HEK293T (cell line): ENCODE data around the gene PHF1.

Source experiments
- CTCF ChIA-PET: fragments of 350-600 bp; formaldehyde crosslinking; extraction: SDS; loops from one replicate; lab custom pipeline; 2021; ENCODE audit warnings: antibody characterized with exemption, inconsistent platforms; lab: Yijun Ruan, JAX
- POLR2A ChIA-PET: fragments of 350-600 bp; formaldehyde crosslinking; extraction: SDS; loops from one replicate; lab custom pipeline; 2020; ENCODE audit warnings: antibody characterized with exemption, inconsistent platforms; lab: Yijun Ruan, JAX
- DNase-seq: peaks from one replicate; pipeline ENCODE4 v3.0.0; 2012; ENCODE audit warnings: mixed read lengths; ENCODE audit errors: extremely low spot score
- ARNT ChIP-seq: fragments of 450-650 bp; IDR thresholded peaks from 2 replicates; pipeline ENCODE4 v1.6.1; 2017; ENCODE audit warnings: mild to moderate bottlenecking
- CTBP1 ChIP-seq: fragments of 450-650 bp; IDR thresholded peaks from 2 replicates; pipeline ENCODE4 v1.6.1; 2016; ENCODE audit warnings: borderline replicate concordance
- ELF4 ChIP-seq: fragments of 450-650 bp; IDR thresholded peaks from 2 replicates; pipeline ENCODE4 v1.6.1; 2017; ENCODE audit warnings: antibody characterized with exemption
- FOXA1 ChIP-seq: fragments of 450-650 bp; IDR thresholded peaks from 2 replicates; pipeline ENCODE4 v1.6.1; 2016; ENCODE audit warnings: mild to moderate bottlenecking
- FOXK2 ChIP-seq: fragments of 450-650 bp; IDR thresholded peaks from 2 replicates; pipeline ENCODE4 v1.6.1; 2016; ENCODE audit warnings: mild to moderate bottlenecking
- FOXM1 ChIP-seq: fragments of 450-650 bp; IDR thresholded peaks from 2 replicates; pipeline ENCODE4 v1.6.1; 2017; ENCODE audit warnings: mild to moderate bottlenecking, borderline replicate concordance
- HDGF ChIP-seq: fragments of 450-650 bp; IDR thresholded peaks from 2 replicates; pipeline ENCODE4 v1.6.1; 2017; ENCODE audit warnings: antibody characterized with exemption, borderline replicate concordance
- L3MBTL2 ChIP-seq: fragments of 450-650 bp; conservative IDR thresholded peaks from 2 replicates; pipeline ENCODE4 v1.6.1; 2016; ENCODE audit warnings: mild to moderate bottlenecking
- LEF1 ChIP-seq: fragments of 450-650 bp; IDR thresholded peaks from 2 replicates; pipeline ENCODE4 v1.6.1; 2017; ENCODE audit warnings: mild to moderate bottlenecking, borderline replicate concordance
- NFRKB ChIP-seq: fragments of 450-650 bp; IDR thresholded peaks from 2 replicates; pipeline ENCODE4 v1.6.1; 2016; ENCODE audit warnings: mild to moderate bottlenecking, moderate library complexity
- SP1 ChIP-seq: fragments of 450-650 bp; IDR thresholded peaks from 2 replicates; pipeline ENCODE4 v1.6.1; 2017
- TARDBP ChIP-seq: fragments of 450-650 bp; IDR thresholded peaks from 2 replicates; pipeline ENCODE4 v1.6.1; 2016
- TF ChIP-seq, protein P1 (sequence below): fragments of 450-650 bp; IDR thresholded peaks from 2 replicates; pipeline ENCODE4 v1.6.1; 2016

PHF1 gene

GRCh38 chr6:33417128-33417902 is 6.5 kb downstream of the PHF1 start:
- ChIA-PET CTCF (no interaction called here), POLR2A (interaction anchor here (0.7 to 3.4 kb wide), 8 partner anchors 9 to 146 kb away, joined by 3 to 17 read pairs (median 4); partner anchors contain the start of genes RPS18, VPS52 and ZBTB9)
- DNase-seq: no peak
- TF ChIP-seq SP1 (no peak), L3MBTL2 (no peak), ARNT (no peak), LEF1 (no peak; the same call in 1 of the 2 replicates), FOXM1 (no peak), TARDBP (no peak), CTBP1 (no peak), NFRKB (no peak)

- TF ChIP-seq FOXK2 (no peak), HDGF (0 out of 2 replicates have a peak, but pooled peaks have one; percentile 25), ARNT (peak; percentile 58), SP1 (peak; percentile 12; the same call in 1 of the 2 replicates), L3MBTL2 (peak; percentile 98)
- TF ChIP-seq, protein P1, sequence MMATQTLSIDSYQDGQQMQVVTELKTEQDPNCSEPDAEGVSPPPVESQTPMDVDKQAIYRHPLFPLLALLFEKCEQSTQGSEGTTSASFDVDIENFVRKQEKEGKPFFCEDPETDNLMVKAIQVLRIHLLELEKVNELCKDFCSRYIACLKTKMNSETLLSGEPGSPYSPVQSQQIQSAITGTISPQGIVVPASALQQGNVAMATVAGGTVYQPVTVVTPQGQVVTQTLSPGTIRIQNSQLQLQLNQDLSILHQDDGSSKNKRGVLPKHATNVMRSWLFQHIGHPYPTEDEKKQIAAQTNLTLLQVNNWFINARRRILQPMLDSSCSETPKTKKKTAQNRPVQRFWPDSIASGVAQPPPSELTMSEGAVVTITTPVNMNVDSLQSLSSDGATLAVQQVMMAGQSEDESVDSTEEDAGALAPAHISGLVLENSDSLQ: peak; percentile 72
- ChIA-PET POLR2A (interaction anchor here (0.8 to 3.4 kb wide), 13 partner anchors 8 to 446 kb away, joined by 3 to 17 read pairs (median 5); partner anchors contain the start of genes PFDN6, RPS18, VPS52 and ZBTB22), CTCF (interaction anchor here (0.5 to 1.2 kb wide), 4 partner anchors 11 to 220 kb away, joined by 3 to 6 read pairs (median 4); no protein-coding TSS in a partner anchor)
- peak; percentile 92 for DNase-seq
Observed at GRCh38 chr6:33417903-33418689, 7.3 kb downstream of the PHF1 start, which contains the start of gene CUTA. Gene CUTA, minus strand, starts transcription at chr6:33418107. Its CDS starts 107 bp downstream, at chr6:33418000.

GRCh38 chr6:33418690-33419291 is 8.0 kb downstream of the PHF1 start:
- POLR2A ChIA-PET: interaction anchor here (1.0 to 3.4 kb wide), 11 partner anchors 8 to 447 kb away, joined by 3 to 17 read pairs (median 5); partner anchors contain the start of genes PFDN6, RPS18, VPS52 and ZBTB22
- CTCF ChIA-PET: interaction anchor here (1.2 kb wide), 2 partner anchors 10 to 15 kb away, joined by 3 to 4 read pairs; no protein-coding TSS in a partner anchor
- TF ChIP-seq, protein P1: no peak
- TF ChIP-seq HDGF: 0 out of 2 replicates have a peak, but pooled peaks have one; percentile 2
- TF ChIP-seq FOXA1: no peak

DNA sequence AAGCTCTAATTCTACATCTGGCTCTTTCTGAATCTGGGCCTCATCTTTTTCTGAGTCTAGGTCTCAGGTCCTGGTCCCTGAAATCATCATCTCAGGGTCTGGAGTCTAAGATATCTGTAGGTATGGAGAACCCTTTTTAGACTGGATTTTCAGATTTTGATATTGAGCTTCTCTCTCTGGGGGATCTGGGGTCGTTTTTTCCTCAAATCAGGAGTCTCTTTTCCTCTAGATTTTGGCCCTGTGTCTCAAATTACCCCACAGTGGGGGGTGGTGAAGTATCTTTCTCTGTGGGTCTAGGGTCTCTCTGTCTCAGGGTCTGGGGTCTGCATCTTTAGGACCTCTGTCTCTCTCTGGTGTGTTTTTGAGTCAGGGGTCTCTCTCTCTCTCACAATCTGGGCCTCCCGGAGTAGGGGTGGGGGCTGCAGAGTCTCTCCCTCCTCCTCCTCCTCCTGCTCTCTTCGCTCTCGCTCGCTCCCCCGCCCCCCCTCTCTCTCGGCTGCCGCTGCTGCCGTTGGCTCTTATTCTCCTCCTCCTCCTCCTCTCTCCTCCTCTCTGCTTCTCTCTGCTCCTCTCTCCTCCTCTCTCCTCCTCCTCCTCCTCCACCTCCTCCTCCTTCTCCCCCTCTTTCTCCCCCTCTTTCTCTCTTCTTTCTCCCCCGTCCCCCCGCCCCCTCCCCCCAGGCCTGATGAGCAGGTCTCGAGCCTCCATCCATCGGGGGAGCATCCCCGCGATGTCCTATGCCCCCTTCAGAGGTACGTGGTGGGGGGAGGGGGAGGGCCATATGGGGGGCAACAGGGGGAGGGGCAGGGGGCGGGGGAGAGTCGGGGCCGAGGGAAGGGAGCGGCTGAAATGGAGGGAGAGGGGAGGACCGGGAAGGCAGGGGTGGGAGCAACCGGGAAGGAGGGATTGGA is 9.0 kb downstream of the PHF1 start, which contains the start of gene SYNGAP1:
Gene SYNGAP1, plus strand, starts transcription at position 486 of the 911 bp plus-strand sequence. Its CDS starts 200 bp downstream, at position 686.
- POLR2A ChIA-PET: interaction anchor here (1.9 to 3.4 kb wide), 3 partner anchors 11 to 149 kb away, joined by 11 to 17 read pairs (median 12); partner anchors contain the start of genes RPS18, VPS52 and ZBTB9
- TF ChIP-seq FOXA1 (no peak), ELF4 (no peak), NFRKB (no peak), ARNT (no peak)
- TF ChIP-seq, protein P1: no peak
- CTCF ChIA-PET: interaction anchor here (0.6 to 1.2 kb wide), 2 partner anchors 9 to 299 kb away, joined by 3 to 4 read pairs; no protein-coding TSS in a partner anchor
- no peak for DNase-seq

More at GRCh38 chr6:33418690-33419291, 8.0 kb downstream of the PHF1 start:
- no peak for DNase-seq

DNA sequence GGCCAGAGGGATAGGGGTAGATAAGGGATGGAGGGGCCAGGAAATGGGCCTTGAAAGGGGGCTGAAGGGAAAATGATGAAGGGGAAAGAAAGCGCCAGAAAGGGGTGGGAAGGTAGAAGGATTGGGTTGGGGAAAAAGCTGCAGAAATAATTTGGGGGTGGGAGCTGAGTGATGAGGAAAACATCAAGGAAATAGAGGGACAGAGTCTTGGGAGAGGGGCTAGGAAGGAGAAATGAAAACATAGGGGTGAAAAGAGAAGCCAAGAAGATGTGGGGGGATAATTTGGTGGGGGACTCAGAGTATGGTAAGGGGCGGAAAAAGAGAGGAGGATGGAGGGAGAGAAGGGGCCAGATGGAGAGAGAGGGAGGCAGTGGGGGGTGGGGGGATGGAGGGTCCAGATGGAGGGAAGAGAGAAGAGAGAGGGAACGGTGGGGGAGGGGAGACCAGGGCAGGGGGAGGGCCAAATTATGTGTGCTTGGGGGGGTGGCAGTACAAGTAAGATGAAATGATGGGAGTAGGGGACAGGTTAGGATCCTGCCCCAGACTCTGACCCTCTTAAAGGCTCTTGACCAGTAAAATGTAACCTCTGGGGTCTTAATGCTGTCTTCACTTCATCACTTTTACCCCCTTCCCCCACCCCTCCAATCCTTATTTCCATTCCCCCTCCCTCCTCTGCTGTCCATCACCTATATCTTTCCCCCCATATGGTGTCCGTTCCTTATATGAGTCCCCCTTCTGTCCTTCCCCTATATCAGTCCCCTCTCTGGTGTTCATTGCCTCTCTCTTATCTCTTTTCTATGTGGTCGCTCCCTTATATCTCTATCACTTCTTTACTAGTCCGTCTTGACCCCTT is 9.9 kb downstream of the PHF1 start:
- POLR2A ChIA-PET: interaction anchor here (3.3 kb wide), 1 partner anchor 10 kb away, joined by 17 read pairs; no protein-coding TSS in a partner anchor
- CTCF ChIA-PET: interaction anchor here (0.6 kb wide), 1 partner anchor 300 kb away, joined by 4 read pairs; no protein-coding TSS in a partner anchor
- no peak for DNase-seq
- TF ChIP-seq CTBP1: peak; percentile 62; the same call in 1 of the 2 replicates
- TF ChIP-seq, protein P1: peak; percentile 67
- TF ChIP-seq NFRKB: no peak
- TF ChIP-seq L3MBTL2: peak; percentile 61
